Sigmoid colon (tissue), 4 donors: Measurements from ENCODE around the gene CACNG4.

Source experiments
- EP300 ChIP-seq, 4 donors: sonication (generic); formaldehyde crosslinking; IDR thresholded peaks; one replicate each; pipeline ENCODE4 v1.6.1; 2017; ENCODE audit warnings: antibody characterized with exemption in 4 of 4
- TF ChIP-seq, protein P1 (sequence below), 4 experiments: fragments of 450-650 bp in 3 of 4; fragments of 200-600 bp in 1 of 4; IDR thresholded peaks; one replicate each; pipeline ENCODE4 v1.5.1; 2016 to 2019; ENCODE audit warnings: antibody characterized with exemption in 4 of 4, mild to moderate bottlenecking in 3 of 4, moderate library complexity in 2 of 4

DNA sequence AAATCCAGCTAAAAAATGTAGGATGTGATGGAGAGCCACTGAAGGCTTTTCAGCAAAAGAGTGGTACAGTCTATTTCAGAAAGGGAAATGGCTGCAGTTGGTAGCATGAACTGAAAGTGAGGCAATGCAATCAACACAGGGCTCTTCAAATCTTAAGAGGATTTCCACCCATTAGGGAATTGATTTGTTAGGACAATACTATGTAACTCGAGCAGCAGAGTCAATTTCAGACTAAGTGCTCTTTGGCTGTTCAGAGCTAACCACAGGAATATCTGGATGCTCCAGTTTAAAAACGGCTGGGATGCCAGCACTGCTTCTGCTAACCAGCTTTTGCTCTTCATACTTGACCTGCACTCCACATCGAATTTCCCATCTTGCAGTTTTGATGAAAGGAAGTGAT, 104.5 kb downstream of the CACNG4 start:
- TF ChIP-seq, protein P1, sequence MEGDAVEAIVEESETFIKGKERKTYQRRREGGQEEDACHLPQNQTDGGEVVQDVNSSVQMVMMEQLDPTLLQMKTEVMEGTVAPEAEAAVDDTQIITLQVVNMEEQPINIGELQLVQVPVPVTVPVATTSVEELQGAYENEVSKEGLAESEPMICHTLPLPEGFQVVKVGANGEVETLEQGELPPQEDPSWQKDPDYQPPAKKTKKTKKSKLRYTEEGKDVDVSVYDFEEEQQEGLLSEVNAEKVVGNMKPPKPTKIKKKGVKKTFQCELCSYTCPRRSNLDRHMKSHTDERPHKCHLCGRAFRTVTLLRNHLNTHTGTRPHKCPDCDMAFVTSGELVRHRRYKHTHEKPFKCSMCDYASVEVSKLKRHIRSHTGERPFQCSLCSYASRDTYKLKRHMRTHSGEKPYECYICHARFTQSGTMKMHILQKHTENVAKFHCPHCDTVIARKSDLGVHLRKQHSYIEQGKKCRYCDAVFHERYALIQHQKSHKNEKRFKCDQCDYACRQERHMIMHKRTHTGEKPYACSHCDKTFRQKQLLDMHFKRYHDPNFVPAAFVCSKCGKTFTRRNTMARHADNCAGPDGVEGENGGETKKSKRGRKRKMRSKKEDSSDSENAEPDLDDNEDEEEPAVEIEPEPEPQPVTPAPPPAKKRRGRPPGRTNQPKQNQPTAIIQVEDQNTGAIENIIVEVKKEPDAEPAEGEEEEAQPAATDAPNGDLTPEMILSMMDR (IDR thresholded peaks at IDR 0.05) = no peak
- TF ChIP-seq EP300 (IDR thresholded peaks at IDR 0.05) = no peak
